ENCODE data around the gene PSMA8.

- TF ChIP-seq CTCF (IDR thresholded peaks at IDR 0.05) (no peak), POLR2A (IDR thresholded peaks at IDR 0.05) (no peak)
Measured at GRCh38 chr18:26210147-26210546, 76.5 kb downstream of the PSMA8 start.

Measured in sigmoid colon (tissue), 3 donors.